A549 (cell line): ENCODE measurements around the gene INPP5B. TPM values are rescaled to one million over a fixed set of nuclear protein-coding genes. Genes with fewer than 3 reads are reported as not detected.

ENCODE experiments used
- ATAC-seq, 2 experiments: fragments of 200-7000 bp in 1 of 2; fragments of >200 bp in 1 of 2; cut with Nextera tagmentation in 1 of 2; cut with Tn5 transposase in 1 of 2; 3 replicates each; pipeline versions ENCODE4 v1.8.0 to v1.9.1; 2018 to 2020; ENCODE audit warnings: mild to moderate bottlenecking in 1 of 2, moderate library complexity in 1 of 2
- CTCF ChIA-PET: fragments of 300-600 bp; sonication (Branson Sonifier 250); formaldehyde crosslinking; extraction: SDS; loops from one replicate; lab custom pipeline; 2021; ENCODE audit warnings: antibody characterized with exemption, inconsistent platforms; lab: Yijun Ruan, JAX
- POLR2A ChIA-PET: fragments of 350-600 bp; formaldehyde crosslinking; extraction: SDS; loops from one replicate; lab custom pipeline; 2021; ENCODE audit warnings: antibody characterized with exemption, inconsistent platforms; lab: Yijun Ruan, JAX
- DNase-seq, 2 experiments: peaks; one replicate each; pipeline versions ENCODE4 v3.0.0 to v3.0.0-alpha.2; 2011 to 2016; ENCODE audit warnings: low read depth in 1 of 2, low spot score in 1 of 2
- FAIRE-seq: peaks from 2 replicates; lab custom pipeline; 2011; peaks lifted over from hg19 to GRCh38; lab: Jason Lieb, UNC
- H3K27ac ChIP-seq, 2 experiments: fragments of >200 bp; sonication (Bioruptor Twin); formaldehyde crosslinking; 3 replicates each; pipeline ENCODE4 v1.5.1; 2016 to 2017
- H3K4me1 ChIP-seq: fragments of >200 bp; sonication (Bioruptor Twin); formaldehyde crosslinking; 3 replicates; pipeline ENCODE4 v1.6.1; 2016
- H3K4me2 ChIP-seq: fragments of >200 bp; sonication (Bioruptor Twin); formaldehyde crosslinking; 3 replicates; pipeline ENCODE4 v1.6.1; 2016
- H3K4me3 ChIP-seq: fragments of >200 bp; sonication (Bioruptor Twin); formaldehyde crosslinking; 3 replicates; pipeline ENCODE4 v1.5.1; 2016
- H3K9me3 ChIP-seq: fragments of >200 bp; sonication (Bioruptor Twin); formaldehyde crosslinking; 3 replicates; pipeline ENCODE4 v1.6.1; 2016
- BHLHE40 ChIP-seq: IDR thresholded peaks from 2 replicates; pipeline ENCODE4 v1.6.1; 2012; ENCODE audit warnings: low read depth, low read length, inconsistent platforms
- CBX8 ChIP-seq: fragments of 200-600 bp; sonication (generic); IDR thresholded peaks from 2 replicates; pipeline ENCODE4 v1.6.1; 2016
- CHD4 ChIP-seq: fragments of 200-600 bp; sonication (generic); IDR thresholded peaks from 2 replicates; pipeline ENCODE4 v1.6.1; 2016; ENCODE audit warnings: antibody characterized with exemption, mild to moderate bottlenecking, borderline replicate concordance
- GATA3 ChIP-seq: IDR thresholded peaks from 2 replicates; pipeline ENCODE4 v1.6.1; 2012; ENCODE audit warnings: borderline replicate concordance
- HDAC2 ChIP-seq: fragments of 200-600 bp; sonication (generic); IDR thresholded peaks from 2 replicates; pipeline ENCODE4 v1.6.1; 2016
- HEYL ChIP-seq: fragments of 250-450 bp; sonication (Bioruptor Pico); IDR thresholded peaks from 2 replicates; pipeline ENCODE4 v1.8.0; 2021; ENCODE audit warnings: mild to moderate bottlenecking, moderate library complexity
- JUN ChIP-seq, 2 experiments: fragments of >200 bp; sonication (Bioruptor Twin); formaldehyde crosslinking; IDR thresholded peaks; 2 replicates in 1 of 2; 3 replicates in 1 of 2; pipeline ENCODE4 v1.6.1; 2016 to 2017
- KDM1A ChIP-seq: fragments of 200-600 bp; sonication (generic); IDR thresholded peaks from 2 replicates; pipeline ENCODE4 v1.6.1; 2016; ENCODE audit warnings: low read depth, mild to moderate bottlenecking
- MAFK ChIP-seq: fragments of 450-650 bp; IDR thresholded peaks from 2 replicates; pipeline ENCODE4 v1.6.1; 2014; ENCODE audit not compliant: partially characterized antibody
- MAZ ChIP-seq: fragments of 150-350 bp; IDR thresholded peaks from 2 replicates; pipeline ENCODE4 v1.6.1; 2014; ENCODE audit warnings: antibody characterized with exemption, low read depth, low read length, borderline replicate concordance
- MYC ChIP-seq: IDR thresholded peaks from 2 replicates; pipeline ENCODE4 v1.6.1; 2012; ENCODE audit warnings: mild to moderate bottlenecking, inconsistent platforms, low read length, improper control_type of control experiment, borderline replicate concordance
- NR3C1 ChIP-seq: fragments of >200 bp; sonication (Bioruptor Twin); formaldehyde crosslinking; IDR thresholded peaks from 3 replicates; pipeline ENCODE4 v1.6.1; 2017
- POLR2A ChIP-seq: IDR thresholded peaks from 2 replicates; pipeline ENCODE4 v1.6.1; 2012; ENCODE audit warnings: mild to moderate bottlenecking, low read length
- POLR2AphosphoS2 ChIP-seq: conservative IDR thresholded peaks from 2 replicates; pipeline ENCODE4 v1.6.1; 2012; ENCODE audit warnings: low read length, improper control_type of control experiment, inconsistent platforms
- ZC3H11A ChIP-seq: fragments of 450-650 bp; IDR thresholded peaks from 2 replicates; pipeline ENCODE4 v1.6.1; 2014; ENCODE audit warnings: antibody characterized with exemption, mild to moderate bottlenecking
- WGBS: methylation state at CpG from one replicate; pipeline ENCODE4 v1.1.6; 2017; ENCODE audit errors: missing lambda C conversion rate; 5-methylcytosine and 5-hydroxymethylcytosine counted together
- polyA plus RNA-seq, 4 experiments: library from polyadenylated mRNA; depleted of rRNA in 3 of 4; stranded (reverse); fragments of >200 nt; fragmentation: RNase III in 1 of 4; extraction: RNeasy Plus Mini Kit Qiagen cat#74134 plus additional on column Dnase treatment in 1 of 4; gene quantifications; 2 replicates in 3 of 4; 3 replicates in 1 of 4; pipeline ENCODE4 v1.2.3, GENCODE V29; 2011 to 2017
- TF ChIP-seq, protein P1 (sequence below): fragments of 150-350 bp; IDR thresholded peaks from 2 replicates; pipeline ENCODE4 v1.6.1; 2014; ENCODE audit warnings: low read depth, mild to moderate bottlenecking, low read length
- TF ChIP-seq, protein P2 (sequence below): fragments of 250-450 bp; sonication (Bioruptor Pico); IDR thresholded peaks from 2 replicates; pipeline ENCODE4 v1.5.0; 2021; ENCODE audit warnings: mild to moderate bottlenecking, moderate library complexity, borderline replicate concordance
- TF ChIP-seq, protein P3 (sequence below): fragments of >200 bp; sonication (Bioruptor Twin); formaldehyde crosslinking; IDR thresholded peaks from 3 replicates; pipeline ENCODE4 v1.5.1; 2016
- TF ChIP-seq, protein P4 (sequence below): IDR thresholded peaks from 2 replicates; pipeline ENCODE4 v1.6.1; 2012
- TF ChIP-seq, protein P5 (sequence below): fragments of 250-450 bp; sonication (Bioruptor Pico); IDR thresholded peaks from 2 replicates; pipeline ENCODE4 v1.5.0; 2020; ENCODE audit warnings: low read depth, mild to moderate bottlenecking, moderate library complexity

The INPP5B gene
- polyA plus RNA-seq, 2 of the 4 experiments (the other 2 are of a cell fraction), result 4.9 to 11.1 TPM

DNA sequence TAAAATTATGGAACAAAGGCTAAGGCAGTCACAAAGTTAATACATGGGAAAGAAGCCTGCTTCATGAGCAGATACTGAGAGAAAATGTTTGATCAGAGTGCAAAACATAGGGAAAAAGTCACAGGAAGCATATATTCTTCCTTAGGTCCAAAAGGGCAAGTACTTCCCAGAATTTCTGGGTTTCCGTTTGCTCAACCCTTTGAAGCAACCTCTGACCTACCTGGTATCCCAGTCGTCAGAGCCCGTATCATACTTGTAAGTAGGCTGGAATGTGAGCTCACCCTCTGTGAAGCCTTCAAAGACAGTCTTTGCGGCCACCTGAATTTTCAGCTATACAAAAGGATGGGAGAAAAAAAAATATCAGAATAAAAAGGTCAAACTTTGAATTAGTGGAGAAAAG lies 67.0 kb downstream of the INPP5B start:
- TF ChIP-seq ZC3H11A (no peak), MYC (no peak)
- TF ChIP-seq, all 56 proteins: peak for 0
- POLR2A ChIA-PET, result no interaction called here

DNA sequence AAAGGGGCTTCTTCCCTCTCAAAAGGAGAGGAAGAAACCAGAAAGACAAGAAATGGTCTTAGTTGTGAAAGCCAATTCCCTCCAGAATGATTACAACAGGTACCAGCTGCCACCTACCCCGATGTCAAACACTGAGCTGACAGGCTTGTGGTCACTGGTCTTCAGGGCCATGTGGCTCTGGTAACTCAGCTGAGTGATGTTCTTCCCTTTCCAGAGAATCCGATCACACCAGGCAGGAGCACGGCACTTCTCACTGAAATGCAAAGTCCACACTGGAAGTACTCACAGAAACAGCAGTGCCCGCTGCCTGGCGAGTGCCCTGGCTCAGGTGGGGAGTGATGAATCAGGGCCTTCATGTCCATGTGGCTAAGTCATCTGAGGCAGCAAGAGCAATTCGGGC lies 68.8 kb downstream of the INPP5B start:
- no peak overlapping the region for H3K4me3 ChIP-seq
- no peak overlapping the region for H3K27ac ChIP-seq
- H3K4me1 ChIP-seq, result 0 out of 3 replicates have a peak, but pooled peaks cover 4% of the 10 kb centered on the region
- ChIA-PET POLR2A (no interaction called here), CTCF (interaction anchor here (2.1 kb wide), 1 partner anchor 19 kb away, joined by 5 read pairs; the partner anchor contains the start of gene MTF1)
- H3K4me2 ChIP-seq, result no peak overlapping the region
- no peaks in the 10 kb centered on the region for H3K9me3 ChIP-seq
- FAIRE-seq (no peak), ATAC-seq (no peak), DNase-seq (no peak)
- WGBS, result 87% methylated on average over 4 of the region's 6 CpGs
- TF ChIP-seq POLR2AphosphoS2, result no peak
- TF ChIP-seq GATA3, result no peak
- no peak for TF ChIP-seq MAFK

More for the DNA sequence above, 67.0 kb downstream of the INPP5B start:
- ATAC-seq, result no peak
- WGBS, result 82% methylated on average over 4 of the region's 4 CpGs
- CTCF ChIA-PET, result interaction anchor here (1.1 to 1.8 kb wide), 4 partner anchors 12 to 96 kb away, joined by 3 to 5 read pairs (median 4); partner anchors contain the start of gene MTF1
- H3K4me3 ChIP-seq, result no peak overlapping the region
- no peaks in the 10 kb centered on the region for H3K9me3 ChIP-seq
- no peak overlapping the region for H3K4me2 ChIP-seq
- H3K4me1 ChIP-seq, result 0 out of 3 replicates have a peak, but pooled peaks cover 4% of the 10 kb centered on the region
- no peak for DNase-seq
- no peak overlapping the region for H3K27ac ChIP-seq
- FAIRE-seq, result no peak

DNA sequence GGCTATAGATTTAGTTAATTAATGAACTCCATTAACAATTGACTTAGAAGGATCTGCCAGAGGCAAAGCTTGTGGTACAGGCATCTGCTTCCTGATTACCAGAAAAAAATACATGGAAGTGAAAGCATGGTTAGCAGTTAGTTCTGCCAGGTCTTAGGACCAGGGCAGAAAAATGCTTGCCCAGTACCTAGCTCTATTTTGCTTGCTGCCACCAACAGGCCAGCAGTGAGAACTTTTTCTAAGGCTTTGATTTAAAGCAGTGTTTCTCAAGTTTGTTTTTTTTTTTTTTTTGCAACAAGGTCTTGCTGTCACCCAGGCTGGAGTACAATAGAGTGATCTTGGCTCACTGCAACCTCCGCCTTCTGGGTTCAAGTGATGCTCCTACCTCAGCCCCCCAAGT lies 71.0 kb downstream of the INPP5B start:
- ATAC-seq (peak; percentile 70 to 82; a peak in 5 of 6 replicates), FAIRE-seq (no peak), DNase-seq (peak in 1 of 2 experiments; percentile 31)
- POLR2A ChIA-PET, result interaction anchor here (0.6 to 1.0 kb wide), 2 partner anchors 16 to 73 kb away, joined by 3 to 5 read pairs; partner anchors contain the start of gene MTF1
- Histone ChIP-seq H3K27ac (no peak overlapping the region), H3K9me3 (no peaks in the 10 kb centered on the region), H3K4me3 (no peak overlapping the region), H3K4me2 (no peak overlapping the region), H3K4me1 (0 out of 3 replicates have a peak, but pooled peaks cover 4% of the 10 kb centered on the region)
- CTCF ChIA-PET, result interaction anchor here (0.6 to 2.1 kb wide), 11 partner anchors 9 to 88 kb away, joined by 3 to 6 read pairs (median 4); partner anchors contain the start of gene MTF1
- 100% methylated on average over 1 of the region's 1 CpG for WGBS
- TF ChIP-seq, protein P1, sequence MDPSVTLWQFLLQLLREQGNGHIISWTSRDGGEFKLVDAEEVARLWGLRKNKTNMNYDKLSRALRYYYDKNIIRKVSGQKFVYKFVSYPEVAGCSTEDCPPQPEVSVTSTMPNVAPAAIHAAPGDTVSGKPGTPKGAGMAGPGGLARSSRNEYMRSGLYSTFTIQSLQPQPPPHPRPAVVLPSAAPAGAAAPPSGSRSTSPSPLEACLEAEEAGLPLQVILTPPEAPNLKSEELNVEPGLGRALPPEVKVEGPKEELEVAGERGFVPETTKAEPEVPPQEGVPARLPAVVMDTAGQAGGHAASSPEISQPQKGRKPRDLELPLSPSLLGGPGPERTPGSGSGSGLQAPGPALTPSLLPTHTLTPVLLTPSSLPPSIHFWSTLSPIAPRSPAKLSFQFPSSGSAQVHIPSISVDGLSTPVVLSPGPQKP, result no peak
- no peak for TF ChIP-seq BHLHE40
- no peak for TF ChIP-seq MAFK
- TF ChIP-seq, protein P2, sequence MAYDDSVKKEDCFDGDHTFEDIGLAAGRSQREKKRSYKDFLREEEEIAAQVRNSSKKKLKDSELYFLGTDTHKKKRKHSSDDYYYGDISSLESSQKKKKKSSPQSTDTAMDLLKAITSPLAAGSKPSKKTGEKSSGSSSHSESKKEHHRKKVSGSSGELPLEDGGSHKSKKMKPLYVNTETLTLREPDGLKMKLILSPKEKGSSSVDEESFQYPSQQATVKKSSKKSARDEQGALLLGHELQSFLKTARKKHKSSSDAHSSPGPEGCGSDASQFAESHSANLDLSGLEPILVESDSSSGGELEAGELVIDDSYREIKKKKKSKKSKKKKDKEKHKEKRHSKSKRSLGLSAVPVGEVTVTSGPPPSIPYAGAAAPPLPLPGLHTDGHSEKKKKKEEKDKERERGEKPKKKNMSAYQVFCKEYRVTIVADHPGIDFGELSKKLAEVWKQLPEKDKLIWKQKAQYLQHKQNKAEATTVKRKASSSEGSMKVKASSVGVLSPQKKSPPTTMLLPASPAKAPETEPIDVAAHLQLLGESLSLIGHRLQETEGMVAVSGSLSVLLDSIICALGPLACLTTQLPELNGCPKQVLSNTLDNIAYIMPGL (CRISPR knock-in tag), result no peak
- TF ChIP-seq NR3C1, result no peak
- no peak for TF ChIP-seq CBX8
- TF ChIP-seq POLR2AphosphoS2, result no peak
- TF ChIP-seq CHD4, result no peak
- TF ChIP-seq, protein P3, sequence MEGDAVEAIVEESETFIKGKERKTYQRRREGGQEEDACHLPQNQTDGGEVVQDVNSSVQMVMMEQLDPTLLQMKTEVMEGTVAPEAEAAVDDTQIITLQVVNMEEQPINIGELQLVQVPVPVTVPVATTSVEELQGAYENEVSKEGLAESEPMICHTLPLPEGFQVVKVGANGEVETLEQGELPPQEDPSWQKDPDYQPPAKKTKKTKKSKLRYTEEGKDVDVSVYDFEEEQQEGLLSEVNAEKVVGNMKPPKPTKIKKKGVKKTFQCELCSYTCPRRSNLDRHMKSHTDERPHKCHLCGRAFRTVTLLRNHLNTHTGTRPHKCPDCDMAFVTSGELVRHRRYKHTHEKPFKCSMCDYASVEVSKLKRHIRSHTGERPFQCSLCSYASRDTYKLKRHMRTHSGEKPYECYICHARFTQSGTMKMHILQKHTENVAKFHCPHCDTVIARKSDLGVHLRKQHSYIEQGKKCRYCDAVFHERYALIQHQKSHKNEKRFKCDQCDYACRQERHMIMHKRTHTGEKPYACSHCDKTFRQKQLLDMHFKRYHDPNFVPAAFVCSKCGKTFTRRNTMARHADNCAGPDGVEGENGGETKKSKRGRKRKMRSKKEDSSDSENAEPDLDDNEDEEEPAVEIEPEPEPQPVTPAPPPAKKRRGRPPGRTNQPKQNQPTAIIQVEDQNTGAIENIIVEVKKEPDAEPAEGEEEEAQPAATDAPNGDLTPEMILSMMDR, result no peak
- TF ChIP-seq JUN (IDR thresholded peaks at IDR 0.05), result no peak
- no peak for TF ChIP-seq POLR2A
- TF ChIP-seq, protein P4, sequence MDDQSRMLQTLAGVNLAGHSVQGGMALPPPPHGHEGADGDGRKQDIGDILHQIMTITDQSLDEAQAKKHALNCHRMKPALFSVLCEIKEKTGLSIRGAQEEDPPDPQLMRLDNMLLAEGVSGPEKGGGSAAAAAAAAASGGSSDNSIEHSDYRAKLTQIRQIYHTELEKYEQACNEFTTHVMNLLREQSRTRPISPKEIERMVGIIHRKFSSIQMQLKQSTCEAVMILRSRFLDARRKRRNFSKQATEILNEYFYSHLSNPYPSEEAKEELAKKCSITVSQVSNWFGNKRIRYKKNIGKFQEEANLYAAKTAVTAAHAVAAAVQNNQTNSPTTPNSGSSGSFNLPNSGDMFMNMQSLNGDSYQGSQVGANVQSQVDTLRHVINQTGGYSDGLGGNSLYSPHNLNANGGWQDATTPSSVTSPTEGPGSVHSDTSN, result no peak
- TF ChIP-seq HDAC2, result no peak
- TF ChIP-seq HEYL (CRISPR knock-in tag), result no peak
- no peak for TF ChIP-seq KDM1A
- TF ChIP-seq MAZ, result no peak
- TF ChIP-seq, protein P5, sequence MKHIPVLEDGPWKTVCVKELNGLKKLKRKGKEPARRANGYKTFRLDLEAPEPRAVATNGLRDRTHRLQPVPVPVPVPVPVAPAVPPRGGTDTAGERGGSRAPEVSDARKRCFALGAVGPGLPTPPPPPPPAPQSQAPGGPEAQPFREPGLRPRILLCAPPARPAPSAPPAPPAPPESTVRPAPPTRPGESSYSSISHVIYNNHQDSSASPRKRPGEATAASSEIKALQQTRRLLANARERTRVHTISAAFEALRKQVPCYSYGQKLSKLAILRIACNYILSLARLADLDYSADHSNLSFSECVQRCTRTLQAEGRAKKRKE (CRISPR knock-in tag), result no peak
